ENCODE data around the gene OSBPL2. TPM values are rescaled to one million over a fixed set of nuclear protein-coding genes. Genes with fewer than 3 reads are reported as not detected.
A peak's percentile ranks its signal among the peaks of the same experiment; 100 is the strongest.

OSBPL2 gene
- total and polyA plus RNA-seq, 9 of the 15 experiments (the other 6 are each of a cell fraction or from before 2014, with no cell fraction given) = 2.5 to 25.6 (median 14.1) TPM

GRCh38 chr20:62318400-62319345, 80.4 kb downstream of the OSBPL2 start:
- Histone ChIP-seq H3K9me1 (ENCODE audit: control insufficient read depth, insufficient read depth, low read length) (peaks cover 3% of the 10 kb centered on the region), H3K9ac (ENCODE audit: insufficient read depth in 1 of 2, low read depth in 2 of 2, low read length in 2 of 2) (no peak overlapping the region), H3K27ac (ENCODE audit: extremely low read depth, low read depth, low read length) (no peak overlapping the region), H3K4me2 (ENCODE audit: insufficient read depth, low read length) (no peak overlapping the region), H3K27me3 (ENCODE audit: control insufficient read depth in 2 of 2, insufficient read depth in 2 of 2, low read length in 2 of 2) (no peaks in the 10 kb centered on the region), H3K9me3 (replicated peaks; ENCODE audit: control insufficient read depth, insufficient read depth, low read depth, low read length) (no peaks in the 10 kb centered on the region), H3K79me2 (ENCODE audit: control insufficient read depth, insufficient read depth, low read length) (no peaks in the 10 kb centered on the region), H2AFZ (ENCODE audit: low read depth, low read length) (no peak overlapping the region), H3K36me3 (ENCODE audit: control insufficient read depth, insufficient read depth, low read length) (peaks cover 84% of the 10 kb centered on the region; the same call in 2 of the 3 replicates), H3K4me1 (replicated peaks in 1 of 2; ENCODE audit: control insufficient read depth in 2 of 2, insufficient read depth in 2 of 2, low read length in 2 of 2) (peaks cover 2 to 58% of the 10 kb centered on the region in 2 experiments; a peak in 2 of 5 replicates), H3K4me3 (no peak overlapping the region), H4K20me1 (replicated peaks; ENCODE audit: control insufficient read depth, insufficient read depth, low read length) (no peaks in the 10 kb centered on the region)
- in situ Hi-C loops (cut with MboI) = no loop called here
- TF ChIP-seq, protein P1, sequence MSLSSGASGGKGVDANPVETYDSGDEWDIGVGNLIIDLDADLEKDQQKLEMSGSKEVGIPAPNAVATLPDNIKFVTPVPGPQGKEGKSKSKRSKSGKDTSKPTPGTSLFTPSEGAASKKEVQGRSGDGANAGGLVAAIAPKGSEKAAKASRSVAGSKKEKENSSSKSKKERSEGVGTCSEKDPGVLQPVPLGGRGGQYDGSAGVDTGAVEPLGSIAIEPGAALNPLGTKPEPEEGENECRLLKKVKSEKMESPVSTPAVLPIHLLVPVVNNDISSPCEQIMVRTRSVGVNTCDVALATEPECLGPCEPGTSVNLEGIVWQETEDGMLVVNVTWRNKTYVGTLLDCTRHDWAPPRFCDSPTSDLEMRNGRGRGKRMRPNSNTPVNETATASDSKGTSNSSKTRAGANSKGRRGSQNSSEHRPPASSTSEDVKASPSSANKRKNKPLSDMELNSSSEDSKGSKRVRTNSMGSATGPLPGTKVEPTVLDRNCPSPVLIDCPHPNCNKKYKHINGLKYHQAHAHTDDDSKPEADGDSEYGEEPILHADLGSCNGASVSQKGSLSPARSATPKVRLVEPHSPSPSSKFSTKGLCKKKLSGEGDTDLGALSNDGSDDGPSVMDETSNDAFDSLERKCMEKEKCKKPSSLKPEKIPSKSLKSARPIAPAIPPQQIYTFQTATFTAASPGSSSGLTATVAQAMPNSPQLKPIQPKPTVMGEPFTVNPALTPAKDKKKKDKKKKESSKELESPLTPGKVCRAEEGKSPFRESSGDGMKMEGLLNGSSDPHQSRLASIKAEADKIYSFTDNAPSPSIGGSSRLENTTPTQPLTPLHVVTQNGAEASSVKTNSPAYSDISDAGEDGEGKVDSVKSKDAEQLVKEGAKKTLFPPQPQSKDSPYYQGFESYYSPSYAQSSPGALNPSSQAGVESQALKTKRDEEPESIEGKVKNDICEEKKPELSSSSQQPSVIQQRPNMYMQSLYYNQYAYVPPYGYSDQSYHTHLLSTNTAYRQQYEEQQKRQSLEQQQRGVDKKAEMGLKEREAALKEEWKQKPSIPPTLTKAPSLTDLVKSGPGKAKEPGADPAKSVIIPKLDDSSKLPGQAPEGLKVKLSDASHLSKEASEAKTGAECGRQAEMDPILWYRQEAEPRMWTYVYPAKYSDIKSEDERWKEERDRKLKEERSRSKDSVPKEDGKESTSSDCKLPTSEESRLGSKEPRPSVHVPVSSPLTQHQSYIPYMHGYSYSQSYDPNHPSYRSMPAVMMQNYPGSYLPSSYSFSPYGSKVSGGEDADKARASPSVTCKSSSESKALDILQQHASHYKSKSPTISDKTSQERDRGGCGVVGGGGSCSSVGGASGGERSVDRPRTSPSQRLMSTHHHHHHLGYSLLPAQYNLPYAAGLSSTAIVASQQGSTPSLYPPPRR (CRISPR knock-in tag; IDR thresholded peaks at IDR 0.05; ENCODE audit: borderline replicate concordance) = no peak
- TF ChIP-seq ZNF263 (CRISPR knock-in tag; IDR thresholded peaks at IDR 0.05; ENCODE audit: borderline replicate concordance) (peak; percentile 79), POLR2G (IDR thresholded peaks at IDR 0.05; ENCODE audit: low read depth, low read length) (peak; percentile 24; the same call in 1 of the 2 replicates), ZBTB33 (CRISPR knock-in tag; IDR thresholded peaks at IDR 0.05) (peak; percentile 46), PCBP1 (IDR thresholded peaks at IDR 0.05; ENCODE audit: low read depth, low read length, poor library complexity, severe bottlenecking) (peak; percentile 65)
- TF ChIP-seq, protein P2, sequence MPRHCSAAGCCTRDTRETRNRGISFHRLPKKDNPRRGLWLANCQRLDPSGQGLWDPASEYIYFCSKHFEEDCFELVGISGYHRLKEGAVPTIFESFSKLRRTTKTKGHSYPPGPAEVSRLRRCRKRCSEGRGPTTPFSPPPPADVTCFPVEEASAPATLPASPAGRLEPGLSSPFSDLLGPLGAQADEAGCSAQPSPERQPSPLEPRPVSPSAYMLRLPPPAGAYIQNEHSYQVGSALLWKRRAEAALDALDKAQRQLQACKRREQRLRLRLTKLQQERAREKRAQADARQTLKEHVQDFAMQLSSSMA (CRISPR knock-in tag; IDR thresholded peaks at IDR 0.05) = no peak
- 98% methylated on average over 15 of the region's 36 CpGs for WGBS (ENCODE audit: insufficient coverage, low coverage, missing lambda C conversion rate)
- BruUV-seq (replicated peaks) = no TSS peak
- no peak for FAIRE-seq
- DNase-seq (ENCODE audit: extremely low read depth in 1 of 4, low spot score in 3 of 4) = no peak
- CTCF ChIA-PET (ENCODE audit: low intra/inter-chr PET ratio) = no interaction called here
- intact Hi-C loops (cut with micrococcal nuclease) = no loop called here
- no peak for ATAC-seq
- POLR2A ChIA-PET = interaction anchor here (0.5 kb wide), 1 partner anchor 64 kb away, joined by 3 read pairs; no protein-coding TSS in a partner anchor

All from K562 (cell line).